Loucy (cell line): ENCODE results near the gene FAM229A.

ENCODE experiments used
- H2AFZ ChIP-seq: fragments of 200-600 bp; sonication (generic); 2 replicates; pipeline ENCODE4 v1.6.0; 2016; ENCODE audit warnings: antibody characterized with exemption, mild to moderate bottlenecking, low read length, moderate library complexity
- H3F3A ChIP-seq: fragments of 200-600 bp; 2 replicates; pipeline ENCODE4 v1.6.0; 2016; ENCODE audit warnings: antibody characterized with exemption, low read depth, mild to moderate bottlenecking
- H3K27me3 ChIP-seq: fragments of 200-600 bp; sonication (generic); 2 replicates; pipeline ENCODE4 v1.6.1; 2014; ENCODE audit warnings: low read length, mild to moderate bottlenecking; ENCODE audit not compliant: insufficient read depth, poor library complexity, severe bottlenecking
- H3K36me3 ChIP-seq: fragments of 200-600 bp; sonication (generic); 2 replicates; pipeline ENCODE4 v1.6.1; 2016; ENCODE audit warnings: low read length; ENCODE audit not compliant: insufficient read depth
- H3K4me1 ChIP-seq: fragments of 200-600 bp; sonication (generic); 2 replicates; pipeline ENCODE4 v1.5.1; 2014; ENCODE audit warnings: low read length, mild to moderate bottlenecking; ENCODE audit not compliant: insufficient read depth, poor library complexity, severe bottlenecking
- H3K4me2 ChIP-seq: fragments of 200-600 bp; sonication (generic); 2 replicates; pipeline ENCODE4 v1.6.0; 2014; ENCODE audit warnings: antibody characterized with exemption, low read length, low read depth, mild to moderate bottlenecking; ENCODE audit not compliant: poor library complexity, severe bottlenecking
- H3K4me3 ChIP-seq: fragments of 200-600 bp; sonication (generic); 2 replicates; pipeline ENCODE4 v1.5.1; 2014; ENCODE audit warnings: low read length, mild to moderate bottlenecking, mixed read lengths; ENCODE audit not compliant: poor library complexity, severe bottlenecking
- H3K79me2 ChIP-seq: fragments of 200-600 bp; sonication (generic); 2 replicates; pipeline ENCODE4 v1.6.1; 2014; ENCODE audit warnings: low read length; ENCODE audit not compliant: insufficient read depth
- H3K9ac ChIP-seq: fragments of 200-600 bp; sonication (generic); 2 replicates; pipeline ENCODE4 v1.6.0; 2014; ENCODE audit warnings: mild to moderate bottlenecking, low read depth, low read length, moderate library complexity; ENCODE audit not compliant: poor library complexity, severe bottlenecking
- H3K9me2 ChIP-seq: fragments of 200-600 bp; sonication (generic); replicated peaks from 2 replicates; pipeline ENCODE4 v1.6.1; 2016; ENCODE audit warnings: low read depth, low read length, mixed read lengths
- H3K9me3 ChIP-seq: fragments of 200-600 bp; sonication (generic); 2 replicates; pipeline ENCODE4 v1.6.1; 2014; ENCODE audit warnings: mild to moderate bottlenecking, antibody characterized with exemption, low read length, low read depth; ENCODE audit not compliant: insufficient read depth
- H4K20me1 ChIP-seq: fragments of 200-600 bp; sonication (generic); 2 replicates; pipeline ENCODE4 v1.6.0; 2014; ENCODE audit warnings: antibody characterized with exemption, low read length, mild to moderate bottlenecking; ENCODE audit not compliant: insufficient read depth, poor library complexity, severe bottlenecking
- EZH2phosphoT487 ChIP-seq: fragments of 200-600 bp; IDR thresholded peaks from 2 replicates; pipeline ENCODE4 v1.6.1; 2018; ENCODE audit warnings: antibody characterized with exemption, mild to moderate bottlenecking, moderate library complexity, borderline replicate concordance
- TF ChIP-seq, protein P1 (sequence below): fragments of 200-600 bp; sonication (generic); conservative IDR thresholded peaks from 2 replicates; pipeline ENCODE4 v1.5.1; 2014; ENCODE audit warnings: mild to moderate bottlenecking, antibody characterized with exemption, low read length

Gene FAM229A

DNA sequence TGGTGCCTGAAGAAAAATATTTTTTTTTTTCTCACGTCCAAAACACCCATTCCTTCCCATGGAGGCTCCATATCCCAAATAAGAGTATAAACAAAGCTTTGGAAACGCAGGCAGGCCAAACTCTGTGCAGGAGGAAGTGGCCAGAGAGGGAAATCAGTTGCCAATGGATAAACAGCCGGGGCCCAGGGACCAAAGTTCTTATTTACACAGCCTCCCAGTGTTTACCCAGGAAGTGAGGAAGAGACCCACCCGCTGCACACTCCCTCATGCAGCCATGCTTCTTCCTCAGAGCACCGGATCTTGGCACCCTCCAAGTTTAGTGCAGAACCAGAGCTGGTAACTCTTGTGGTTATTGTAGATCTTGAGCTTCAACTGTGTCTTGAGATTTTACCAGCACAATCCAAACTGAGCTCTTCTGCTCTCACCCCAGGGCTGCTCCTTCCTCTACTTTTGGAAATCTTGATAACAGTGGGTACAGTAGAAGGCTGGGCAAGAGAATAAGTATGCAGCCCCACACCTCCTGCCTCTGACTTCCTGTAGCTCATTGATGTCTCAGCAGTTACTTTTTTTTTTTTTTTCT lies 40.5 kb downstream of the FAM229A start:
- Histone ChIP-seq H3K4me3 (no peak overlapping the region), H3K36me3 (peaks cover 82% of the 10 kb centered on the region), H2AFZ (no peak overlapping the region), H3F3A (no peaks in the 10 kb centered on the region), H3K9me3 (no peaks in the 10 kb centered on the region), H4K20me1 (peaks cover 27% of the 10 kb centered on the region), H3K9me2 (no peaks in the 10 kb centered on the region), H3K27me3 (no peaks in the 10 kb centered on the region), H3K4me1 (peaks cover 7% of the 10 kb centered on the region), H3K4me2 (no peak overlapping the region), H3K79me2 (peaks cover 50% of the 10 kb centered on the region; the same call in 1 of the 2 replicates), H3K9ac (no peak overlapping the region)
- TF ChIP-seq EZH2phosphoT487, result no peak
- TF ChIP-seq, protein P1, sequence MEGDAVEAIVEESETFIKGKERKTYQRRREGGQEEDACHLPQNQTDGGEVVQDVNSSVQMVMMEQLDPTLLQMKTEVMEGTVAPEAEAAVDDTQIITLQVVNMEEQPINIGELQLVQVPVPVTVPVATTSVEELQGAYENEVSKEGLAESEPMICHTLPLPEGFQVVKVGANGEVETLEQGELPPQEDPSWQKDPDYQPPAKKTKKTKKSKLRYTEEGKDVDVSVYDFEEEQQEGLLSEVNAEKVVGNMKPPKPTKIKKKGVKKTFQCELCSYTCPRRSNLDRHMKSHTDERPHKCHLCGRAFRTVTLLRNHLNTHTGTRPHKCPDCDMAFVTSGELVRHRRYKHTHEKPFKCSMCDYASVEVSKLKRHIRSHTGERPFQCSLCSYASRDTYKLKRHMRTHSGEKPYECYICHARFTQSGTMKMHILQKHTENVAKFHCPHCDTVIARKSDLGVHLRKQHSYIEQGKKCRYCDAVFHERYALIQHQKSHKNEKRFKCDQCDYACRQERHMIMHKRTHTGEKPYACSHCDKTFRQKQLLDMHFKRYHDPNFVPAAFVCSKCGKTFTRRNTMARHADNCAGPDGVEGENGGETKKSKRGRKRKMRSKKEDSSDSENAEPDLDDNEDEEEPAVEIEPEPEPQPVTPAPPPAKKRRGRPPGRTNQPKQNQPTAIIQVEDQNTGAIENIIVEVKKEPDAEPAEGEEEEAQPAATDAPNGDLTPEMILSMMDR, result no peak

DNA sequence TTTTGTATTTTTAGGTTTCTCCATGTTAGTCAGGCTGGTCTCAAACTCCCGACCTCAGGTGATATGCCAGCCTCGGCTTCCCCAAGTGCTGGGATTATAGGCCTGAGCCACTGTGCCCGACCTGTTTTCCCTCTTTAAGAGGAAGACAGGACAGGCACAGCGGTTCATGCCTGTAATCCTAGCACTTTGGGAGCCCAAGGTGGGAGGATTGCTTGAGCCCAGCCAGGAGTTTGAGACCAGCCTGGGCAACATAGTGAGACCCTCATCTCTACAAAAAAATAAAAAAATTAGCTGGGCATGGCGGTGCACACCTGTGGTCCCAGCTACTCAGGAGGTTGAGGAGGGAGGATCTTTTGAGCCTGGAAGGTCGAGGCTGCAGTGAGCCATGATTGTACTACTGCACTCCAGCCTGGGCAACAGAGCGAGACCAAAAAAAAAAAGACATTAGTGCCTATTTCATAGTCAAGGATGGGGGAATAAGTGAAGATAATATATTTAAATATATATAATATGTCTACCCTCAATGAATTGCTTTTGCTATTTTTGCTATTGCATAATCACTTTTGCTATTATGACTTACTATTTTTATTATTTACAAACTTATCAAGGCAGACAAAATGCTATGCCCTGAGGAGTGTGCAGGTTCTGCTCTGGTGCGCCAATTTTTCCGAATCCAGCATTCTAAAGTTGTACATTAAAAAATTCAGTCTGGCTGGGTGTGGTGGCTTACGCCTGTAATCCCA lies 44.0 kb downstream of the FAM229A start:
- Histone ChIP-seq H3F3A (no peaks in the 10 kb centered on the region), H3K79me2 (peaks cover 62% of the 10 kb centered on the region)

DNA sequence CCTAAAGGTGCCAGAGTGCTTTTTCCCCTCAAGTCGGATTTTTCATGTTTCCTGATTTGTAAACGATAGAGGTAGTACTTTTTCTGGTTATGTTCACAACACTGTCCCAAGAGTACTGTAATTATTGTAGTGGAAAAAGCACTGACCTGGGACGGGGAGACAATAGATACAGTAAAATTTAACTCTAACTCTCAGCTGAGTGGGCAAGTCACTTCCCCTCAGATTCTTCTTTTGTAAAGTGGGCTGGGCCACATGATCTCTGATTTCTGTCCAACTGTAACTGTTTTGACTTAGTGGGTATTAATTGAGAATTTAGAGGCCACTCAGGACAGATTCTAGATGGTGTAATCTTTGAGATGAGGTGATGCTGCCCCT lies 45.4 kb downstream of the FAM229A start:
- Histone ChIP-seq H2AFZ (no peak overlapping the region), H3K79me2 (peaks cover 64% of the 10 kb centered on the region), H3K4me3 (no peak overlapping the region), H3K9me3 (no peaks in the 10 kb centered on the region), H3K9ac (no peak overlapping the region), H3K36me3 (peaks cover 63% of the 10 kb centered on the region), H3F3A (no peaks in the 10 kb centered on the region), H3K4me2 (no peak overlapping the region), H3K9me2 (no peaks in the 10 kb centered on the region), H4K20me1 (peaks cover 34% of the 10 kb centered on the region), H3K27me3 (no peaks in the 10 kb centered on the region), H3K4me1 (peaks cover 7% of the 10 kb centered on the region)
- TF ChIP-seq EZH2phosphoT487, result no peak
- TF ChIP-seq, protein P1, result no peak

More for the DNA sequence above, 44.0 kb downstream of the FAM229A start:
- peaks cover 38% of the 10 kb centered on the region for H4K20me1 ChIP-seq
- TF ChIP-seq, protein P1, result no peak
- no peak for TF ChIP-seq EZH2phosphoT487
- H3K27me3 ChIP-seq, result no peaks in the 10 kb centered on the region
- no peak overlapping the region for H3K9ac ChIP-seq
- H3K4me1 ChIP-seq, result peaks cover 7% of the 10 kb centered on the region
- H3K9me2 ChIP-seq, result no peaks in the 10 kb centered on the region
- H3K4me2 ChIP-seq, result no peak overlapping the region
- H3K9me3 ChIP-seq, result no peaks in the 10 kb centered on the region
- peaks cover 71% of the 10 kb centered on the region for H3K36me3 ChIP-seq
- H3K4me3 ChIP-seq, result no peak overlapping the region
- H2AFZ ChIP-seq, result no peak overlapping the region
